Measurements from ENCODE around the gene IRX4. TPM values are rescaled to one million over a fixed set of nuclear protein-coding genes. Genes with fewer than 3 reads are reported as not detected.

Gene IRX4
- total and polyA plus RNA-seq, 4 donors, result not detected

GRCh38 chr5:1885868-1886845, 3.4 kb upstream of the IRX4 start (continued):
- TF ChIP-seq REST (IDR thresholded peaks at IDR 0.05), result no peak

GRCh38 chr5:1885404-1885755, 2.7 kb upstream of the IRX4 start:
- Histone ChIP-seq H3K9ac (ENCODE audit: low read depth in 1 of 2, low read length in 2 of 2) (no peak overlapping the region), H3K36me3 (ENCODE audit: control insufficient read depth in 4 of 4, insufficient read depth in 3 of 4, low read depth in 1 of 4, low read length in 3 of 4) (no peaks in the 10 kb centered on the region), H3K4me1 (ENCODE audit: control insufficient read depth in 4 of 4, insufficient read depth in 4 of 4, low read length in 3 of 4) (peaks cover 9 to 20% (median 11%) of the 10 kb centered on the region in 4 donors), H3K9me3 (ENCODE audit: control insufficient read depth in 4 of 4, low read length in 3 of 4) (no peaks in the 10 kb centered on the region), H3K27me3 (ENCODE audit: control insufficient read depth in 4 of 4, insufficient read depth in 4 of 4, low read length in 3 of 4) (peaks cover 1 to 63% (median 7%) of the 10 kb centered on the region in 4 donors), H3K27ac (ENCODE audit: low read depth in 1 of 2, low read length in 2 of 2) (no peak overlapping the region), H3K4me3 (ENCODE audit: low read depth in 1 of 3, low read length in 3 of 3) (no peak overlapping the region)
- TF ChIP-seq CTCF (IDR thresholded peaks at IDR 0.05; ENCODE audit: low read depth, low read length, missing input control), result no peak
- no peak for TF ChIP-seq TAF1 (conservative IDR thresholded peaks at IDR 0.05)
- no peak for TF ChIP-seq REST (IDR thresholded peaks at IDR 0.05)
- TF ChIP-seq RXRA (IDR thresholded peaks at IDR 0.05), result no peak
- no peak for TF ChIP-seq HNF4G (IDR thresholded peaks at IDR 0.05)
- TF ChIP-seq FOXA2 (IDR thresholded peaks at IDR 0.05), result no peak
- no peak for TF ChIP-seq HNF4A (conservative IDR thresholded peaks at IDR 0.05)
- TF ChIP-seq SP1 (IDR thresholded peaks at IDR 0.05), result no peak
- TF ChIP-seq JUND (IDR thresholded peaks at IDR 0.05), result no peak
- TF ChIP-seq MAX (IDR thresholded peaks at IDR 0.05), result no peak
- no peak for TF ChIP-seq ATF3 (IDR thresholded peaks at IDR 0.05)
- no peak for TF ChIP-seq NR2F2 (IDR thresholded peaks at IDR 0.05)
- no peak for DNase-seq (ENCODE audit: low spot score)
- 6% methylated on average over 19 of the region's 19 CpGs for WGBS
